Retinal pigment epithelial cell (primary cell): ENCODE measurements around the gene OOSP3.
"Not testable (repeated sequence)": the region's sequence is repeated elsewhere in the genome, so short reads cannot be mapped to it uniquely, and the experiment has no call there.

Experiments
- DNase-seq: peaks from one replicate; pipeline ENCODE4 v3.0.0-alpha.2; 2010; ENCODE audit warnings: low read depth
- H3K4me3 ChIP-seq: 2 replicates; pipeline ENCODE4 v1.5.1; 2011; ENCODE audit warnings: mild to moderate bottlenecking, low read length, control low read depth, moderate library complexity
- TF ChIP-seq, protein P1 (sequence below): conservative IDR thresholded peaks from 2 replicates; pipeline ENCODE4 v1.5.1; 2011; ENCODE audit warnings: low read depth, low read length, control low read depth, inconsistent platforms

The OOSP3 gene

DNA sequence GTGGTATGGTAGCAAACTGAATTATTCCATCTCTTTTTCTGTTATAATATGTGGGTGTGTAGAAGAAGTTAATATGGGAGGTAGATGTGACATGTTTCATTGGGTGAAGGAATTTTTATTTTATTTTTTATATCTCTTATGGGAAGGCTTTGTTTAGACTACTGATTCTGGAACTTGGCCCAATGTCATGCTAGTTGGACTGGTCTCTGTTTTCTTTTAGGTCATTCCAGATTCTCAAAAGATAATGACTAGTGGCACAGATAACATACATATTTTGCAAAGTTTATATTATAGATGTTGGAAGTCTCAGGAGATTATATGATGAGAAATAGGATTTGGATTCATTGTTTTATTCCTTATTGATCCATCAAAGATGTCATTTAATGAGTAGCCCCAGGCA is 1.3 kb upstream of the OOSP3 start:
- TF ChIP-seq, protein P1, sequence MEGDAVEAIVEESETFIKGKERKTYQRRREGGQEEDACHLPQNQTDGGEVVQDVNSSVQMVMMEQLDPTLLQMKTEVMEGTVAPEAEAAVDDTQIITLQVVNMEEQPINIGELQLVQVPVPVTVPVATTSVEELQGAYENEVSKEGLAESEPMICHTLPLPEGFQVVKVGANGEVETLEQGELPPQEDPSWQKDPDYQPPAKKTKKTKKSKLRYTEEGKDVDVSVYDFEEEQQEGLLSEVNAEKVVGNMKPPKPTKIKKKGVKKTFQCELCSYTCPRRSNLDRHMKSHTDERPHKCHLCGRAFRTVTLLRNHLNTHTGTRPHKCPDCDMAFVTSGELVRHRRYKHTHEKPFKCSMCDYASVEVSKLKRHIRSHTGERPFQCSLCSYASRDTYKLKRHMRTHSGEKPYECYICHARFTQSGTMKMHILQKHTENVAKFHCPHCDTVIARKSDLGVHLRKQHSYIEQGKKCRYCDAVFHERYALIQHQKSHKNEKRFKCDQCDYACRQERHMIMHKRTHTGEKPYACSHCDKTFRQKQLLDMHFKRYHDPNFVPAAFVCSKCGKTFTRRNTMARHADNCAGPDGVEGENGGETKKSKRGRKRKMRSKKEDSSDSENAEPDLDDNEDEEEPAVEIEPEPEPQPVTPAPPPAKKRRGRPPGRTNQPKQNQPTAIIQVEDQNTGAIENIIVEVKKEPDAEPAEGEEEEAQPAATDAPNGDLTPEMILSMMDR, result no peak
- no peak overlapping the region for H3K4me3 ChIP-seq
- no peak for DNase-seq

DNA sequence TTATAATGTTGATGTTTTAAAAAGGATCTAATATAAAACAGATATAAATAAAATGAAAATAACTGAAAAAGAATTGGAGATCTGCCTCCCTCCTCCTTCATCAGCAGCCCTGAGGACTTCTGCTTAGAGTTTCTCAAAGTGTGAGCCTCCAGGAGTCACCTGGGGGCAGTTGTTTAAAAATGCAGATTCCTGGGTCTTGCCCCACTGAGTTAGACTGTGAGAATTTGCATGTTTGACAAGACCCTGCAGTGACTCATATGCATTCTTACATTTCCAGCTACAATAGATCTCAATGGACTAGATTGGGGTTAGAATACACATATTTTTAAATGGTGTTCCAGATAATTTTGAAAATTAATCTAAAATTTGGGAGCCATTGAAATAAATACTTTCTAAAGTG is 798 bp upstream of the OOSP3 start:
- H3K4me3 ChIP-seq, result no peak overlapping the region
- no peak for DNase-seq
- TF ChIP-seq, protein P1, result no peak

DNA sequence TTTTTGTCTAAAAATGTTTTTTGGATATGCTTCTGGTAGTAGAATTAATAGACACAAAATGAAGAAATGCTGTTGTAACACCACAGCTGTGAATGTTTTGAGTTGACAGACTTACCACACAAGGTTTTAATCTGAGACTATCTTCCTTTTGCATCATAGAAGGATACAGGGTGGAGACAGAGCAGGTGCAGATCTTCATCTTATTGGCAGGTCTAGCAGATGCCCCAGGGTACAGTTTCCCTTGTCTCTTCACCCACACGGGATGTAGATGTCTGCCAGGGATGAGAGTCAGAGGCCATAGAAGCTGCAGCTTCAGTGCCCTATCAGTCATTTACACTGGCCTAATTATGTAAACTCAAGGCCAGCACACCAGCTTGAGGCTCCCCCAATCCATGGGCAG is 985 bp downstream of the OOSP3 start:
- TF ChIP-seq, protein P1, result no peak
- H3K4me3 ChIP-seq, result no peak overlapping the region
- DNase-seq, result no peak

DNA sequence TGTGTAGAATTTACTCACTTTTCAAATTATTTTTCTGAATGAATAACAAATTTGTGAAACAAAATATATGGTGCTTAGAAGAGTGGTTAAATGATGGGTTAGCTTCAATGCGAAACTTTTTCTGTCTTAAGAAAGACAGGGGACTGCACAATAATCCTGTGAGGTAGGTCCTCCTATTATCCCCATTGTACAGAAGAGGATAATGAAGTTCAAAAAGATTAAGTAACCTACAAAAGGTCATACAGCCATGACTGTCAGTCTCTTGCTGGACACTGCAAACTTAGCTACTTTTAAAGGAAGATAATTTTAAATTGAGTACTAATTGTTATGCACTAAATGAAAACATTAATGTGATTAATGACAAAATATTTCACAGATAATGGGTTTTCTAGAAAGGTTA is 5.0 kb downstream of the OOSP3 start:
- TF ChIP-seq, protein P1, result no peak
- no peak overlapping the region for H3K4me3 ChIP-seq
- no peak for DNase-seq

DNA sequence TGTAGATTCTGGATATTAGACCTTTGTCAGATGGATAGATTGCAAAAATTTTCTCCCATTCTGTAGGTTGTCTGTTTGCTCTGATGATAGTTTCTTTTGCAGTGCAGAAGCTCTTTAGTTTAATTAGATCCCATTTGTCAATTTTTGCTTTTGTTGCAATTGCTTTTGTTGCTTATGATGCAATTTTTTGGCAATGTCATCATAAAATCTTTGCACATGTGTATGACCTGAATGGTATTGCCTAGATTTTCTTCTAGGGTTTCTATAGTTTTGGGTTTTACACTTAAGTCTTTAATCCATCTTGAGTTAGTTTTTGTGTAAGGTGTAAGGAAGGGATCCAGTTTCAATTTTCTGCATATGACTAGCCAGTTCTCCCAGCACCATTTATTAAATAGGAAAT is 8.6 kb downstream of the OOSP3 start:
- DNase-seq, H3K4me3 ChIP-seq: not testable (repeated sequence)

DNA sequence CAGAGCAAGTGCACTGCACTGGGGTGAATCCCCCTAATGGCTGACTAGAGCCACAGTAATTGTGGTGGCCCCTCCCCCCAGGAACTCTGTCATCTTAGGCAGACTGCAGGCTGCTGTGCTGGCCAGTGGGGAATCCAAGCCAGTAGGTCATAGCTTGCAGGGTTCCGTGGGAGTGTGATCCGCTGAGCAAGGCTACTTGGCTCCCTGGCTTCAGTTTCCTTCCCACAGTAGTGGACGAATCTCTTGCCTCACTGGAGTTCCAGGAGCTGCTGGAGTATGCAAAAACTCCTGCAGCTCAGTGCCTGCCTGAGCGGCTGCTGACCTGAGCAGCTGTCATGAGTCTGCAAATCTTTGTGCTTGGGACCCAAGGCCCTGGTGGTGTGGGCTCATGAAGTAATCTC is 13.2 kb downstream of the OOSP3 start:
- TF ChIP-seq, protein P1, result no peak
- DNase-seq, result peak; percentile 87
- no peak overlapping the region for H3K4me3 ChIP-seq

DNA sequence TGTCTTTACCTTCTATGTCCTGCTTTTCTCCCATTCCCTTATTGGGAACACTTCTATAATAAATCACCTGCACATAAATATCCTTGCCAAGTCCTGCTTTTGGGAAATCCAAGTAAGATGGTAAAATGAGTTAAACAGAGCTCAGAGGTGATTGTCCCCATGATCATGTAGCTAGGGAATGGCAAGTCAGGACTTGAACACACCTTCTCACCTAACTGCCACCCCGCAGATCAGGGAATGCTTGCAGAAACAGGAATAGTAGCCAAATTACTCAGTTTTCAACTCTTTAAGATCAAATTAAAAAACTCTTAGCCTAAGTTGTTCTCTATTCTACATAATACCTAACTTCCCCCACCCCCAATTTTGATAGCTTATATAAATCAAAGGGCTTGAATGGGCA is 16.0 kb downstream of the OOSP3 start:
- TF ChIP-seq, protein P1, result no peak
- H3K4me3 ChIP-seq, result no peak overlapping the region
- no peak for DNase-seq

DNA sequence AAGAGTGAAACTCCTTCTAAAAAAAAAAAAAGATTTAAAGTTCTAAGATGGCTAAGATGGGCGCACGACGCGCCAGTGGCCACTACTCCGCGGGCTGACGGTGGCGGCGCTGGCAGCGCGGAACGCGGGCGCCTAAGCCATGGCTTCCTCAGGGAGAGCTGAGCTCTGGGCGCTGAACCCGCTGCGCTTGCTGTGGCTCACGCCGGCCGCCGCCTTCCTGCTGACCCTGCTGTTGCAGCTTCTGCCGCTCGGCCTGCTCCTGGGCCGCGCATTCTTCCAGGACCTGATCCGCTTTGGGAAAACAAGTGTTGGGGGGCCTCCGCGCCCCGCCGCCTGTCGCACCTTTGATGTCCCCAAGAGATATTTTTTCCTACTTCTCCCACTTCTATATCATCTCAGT is 19.5 kb downstream of the OOSP3 start:
- no peak for DNase-seq
- H3K4me3 ChIP-seq, result no peak overlapping the region
- TF ChIP-seq, protein P1, result no peak
